HG02938 (cell line): ENCODE results near the gene GPSM1.
"Not testable (repeated sequence)": the region's sequence is repeated elsewhere in the genome, so short reads cannot be mapped to it uniquely, and the experiment has no call there.

ENCODE experiments used
- ATAC-seq: cut with Tn5 transposase; IDR thresholded peaks from one replicate; pipeline ENCODE4 v1.9.1; 2021; ENCODE audit warnings: mild to moderate bottlenecking, moderate library complexity; ENCODE audit not compliant: unreplicated experiment

Gene GPSM1

DNA sequence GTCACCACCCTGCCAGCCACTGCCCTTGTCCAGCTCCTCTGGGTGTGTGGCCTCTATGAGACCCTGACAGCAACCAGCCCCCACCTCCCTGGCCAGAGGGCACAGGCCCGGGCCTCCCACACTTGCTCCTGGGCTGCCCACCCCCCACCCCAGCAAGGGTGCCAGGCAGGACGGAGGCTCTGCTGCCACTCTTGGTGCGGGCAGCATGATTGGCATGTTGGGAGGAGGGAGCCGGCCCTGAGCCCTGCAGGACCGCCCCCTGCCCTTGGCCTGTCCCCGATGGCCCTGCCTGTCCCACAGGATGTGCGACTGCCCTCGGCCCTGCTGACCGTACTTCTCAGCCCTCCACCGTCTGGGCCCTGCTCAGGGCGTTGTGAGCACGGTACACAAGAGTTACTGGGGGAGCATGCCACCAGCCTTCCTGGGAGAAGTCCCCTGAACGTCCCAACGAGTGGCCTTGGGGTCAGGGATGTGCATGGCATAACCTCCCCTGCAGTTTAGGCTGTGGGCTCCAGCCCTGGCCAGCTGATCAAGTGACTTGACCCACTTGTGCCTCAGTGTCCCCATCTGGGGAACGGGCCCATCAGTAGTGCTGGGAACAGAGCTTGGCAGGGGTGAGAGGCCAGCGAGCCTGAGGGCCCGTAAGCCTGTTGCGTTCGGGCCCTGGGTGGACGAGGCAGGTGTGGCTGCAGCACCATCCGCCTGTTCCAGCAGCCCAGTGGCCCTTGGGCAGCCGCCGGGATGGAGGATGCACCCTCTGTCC, 16.0 kb downstream of the GPSM1 start:
- no peak for ATAC-seq

DNA sequence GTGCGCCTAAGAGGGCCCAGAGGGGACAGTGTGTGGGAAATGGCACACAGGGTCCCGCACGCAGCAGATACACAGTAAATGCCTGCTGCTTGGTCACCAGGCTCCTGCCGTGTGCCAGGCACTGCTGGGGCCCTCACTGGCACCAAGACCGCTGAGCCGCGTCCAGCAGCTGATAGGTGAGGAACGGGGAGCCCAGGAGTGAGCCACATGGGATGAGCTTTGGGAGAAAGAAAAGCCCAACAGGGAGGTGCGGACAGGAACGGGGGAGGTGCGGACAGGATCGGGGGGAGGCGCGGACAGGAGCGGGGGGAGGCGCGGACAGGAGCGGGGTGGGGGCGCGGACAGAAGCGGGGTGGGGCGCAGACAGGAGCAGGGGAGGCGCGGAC, 16.5 kb downstream of the GPSM1 start:
- ATAC-seq, result no peak

DNA sequence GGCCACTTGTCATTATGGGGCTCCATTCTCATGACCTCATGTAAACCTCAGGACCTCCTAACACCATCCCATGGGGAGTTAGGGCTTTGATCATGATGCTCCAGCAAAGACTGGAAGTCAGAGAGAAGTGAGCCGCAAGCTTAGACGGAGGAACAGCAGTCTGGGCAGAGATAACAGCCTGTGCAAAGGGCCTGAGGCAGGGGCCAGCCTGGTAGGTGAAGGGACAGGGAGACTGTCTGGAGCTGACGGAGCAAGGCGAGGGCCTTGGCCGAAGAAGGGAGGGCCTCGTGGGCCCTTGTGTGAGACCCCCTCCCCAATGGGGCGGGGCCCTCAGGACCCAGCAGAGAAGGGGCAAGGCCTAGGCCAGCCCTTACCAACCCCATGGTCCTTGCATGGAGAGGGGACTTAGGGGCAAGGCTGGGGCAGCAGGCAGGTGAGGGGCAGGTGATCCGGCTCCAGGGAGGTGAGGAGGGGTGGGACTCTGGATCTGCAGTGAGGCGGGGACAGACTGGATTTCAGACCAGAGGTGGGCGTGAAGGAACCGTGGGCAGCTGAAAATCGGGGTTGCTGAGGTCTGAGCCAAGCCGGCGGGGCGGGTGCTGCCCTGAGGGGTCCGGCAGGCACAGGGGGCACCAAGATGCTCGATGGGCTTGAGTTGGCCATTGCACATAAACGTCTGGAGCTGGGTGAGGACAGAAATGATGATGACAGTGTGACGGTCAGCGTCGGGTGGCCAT, 17.4 kb downstream of the GPSM1 start:
- ATAC-seq, result no peak

DNA sequence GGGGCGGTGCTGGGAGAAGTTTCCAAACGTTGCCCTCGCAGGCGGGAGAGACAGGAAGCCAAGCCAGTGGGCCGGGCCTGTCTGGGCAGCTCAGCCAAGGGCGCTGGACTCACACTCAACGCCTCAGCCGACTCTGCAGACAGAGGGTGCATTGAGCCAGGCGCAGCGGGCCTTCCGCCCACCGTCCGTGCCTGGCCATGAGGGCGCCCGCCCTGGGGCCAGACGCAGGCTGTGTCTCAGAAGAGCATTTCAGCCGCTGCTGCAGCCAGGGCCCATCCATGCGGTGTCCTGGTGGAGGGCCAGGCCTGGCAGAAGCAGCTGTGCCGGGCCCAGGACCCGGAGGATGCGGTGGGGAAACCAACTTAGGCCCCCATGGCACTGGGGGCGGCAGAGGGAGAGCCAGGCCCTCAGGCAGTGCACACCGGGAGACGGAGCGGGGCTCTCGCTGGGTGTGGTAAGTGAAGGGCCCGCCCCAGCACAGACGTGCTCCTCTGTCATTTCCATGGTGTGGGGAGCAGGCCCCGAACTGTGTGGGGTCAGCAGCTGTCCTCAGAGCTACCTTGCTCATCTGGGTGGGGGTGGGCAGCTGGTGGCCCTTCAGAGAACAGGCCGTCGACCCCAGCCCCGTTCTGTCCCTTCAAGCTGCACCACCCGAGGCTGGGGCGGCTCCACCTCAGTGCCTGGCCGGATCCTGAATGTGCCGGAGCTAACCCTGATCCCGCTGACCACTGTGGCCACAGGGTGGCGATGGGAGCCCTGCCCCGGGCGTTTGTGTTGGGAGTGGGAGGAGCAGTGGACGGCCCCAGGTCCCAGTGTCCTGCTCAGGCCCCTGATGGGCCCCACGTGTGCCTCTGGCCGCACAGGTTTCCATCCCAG, 18.2 kb downstream of the GPSM1 start:
- no peak for ATAC-seq

DNA sequence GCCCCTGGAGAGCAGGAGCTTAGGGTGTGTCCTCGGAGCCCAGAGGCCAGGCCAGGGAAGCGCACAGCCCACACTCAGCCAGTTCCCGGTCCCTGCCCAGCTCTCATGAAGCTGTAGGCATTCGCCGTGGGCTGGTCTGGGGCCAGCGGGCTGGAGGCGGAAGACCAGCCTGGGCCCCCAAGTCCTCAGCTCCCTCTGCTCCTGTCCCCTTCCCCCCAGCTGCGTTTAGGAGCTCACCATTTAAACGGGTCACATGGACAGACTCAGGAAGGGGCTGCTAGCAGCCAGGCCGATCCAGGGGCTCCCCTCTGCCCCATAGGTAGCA, 18.8 kb downstream of the GPSM1 start:
- no peak for ATAC-seq

DNA sequence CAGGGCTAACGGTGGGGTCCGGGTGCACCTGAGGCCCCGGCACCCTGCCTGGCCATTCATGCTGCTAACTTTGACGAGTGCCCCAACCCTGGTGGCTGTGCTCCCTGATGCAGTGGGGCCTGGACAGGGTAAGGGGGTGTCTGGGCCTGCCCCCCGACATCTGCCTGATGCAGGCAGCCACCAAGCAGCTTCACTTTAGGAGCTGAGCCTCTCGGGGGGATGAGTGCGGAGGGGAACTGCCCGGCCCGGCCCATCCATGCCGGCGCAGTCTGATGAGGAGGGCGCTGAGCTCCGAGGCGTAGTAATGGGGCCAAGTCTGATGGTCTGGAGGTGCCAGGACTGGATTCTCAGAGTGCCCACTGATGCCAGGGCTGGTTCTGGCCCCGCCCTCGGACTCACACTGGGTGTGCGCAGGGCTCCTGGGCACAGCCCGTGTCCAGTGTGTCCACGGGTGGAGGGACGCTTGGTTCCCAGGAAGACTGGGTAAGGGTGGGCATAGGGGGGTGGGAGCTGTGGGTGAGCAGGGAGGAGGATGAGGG, 19.7 kb downstream of the GPSM1 start:
- no peak for ATAC-seq

DNA sequence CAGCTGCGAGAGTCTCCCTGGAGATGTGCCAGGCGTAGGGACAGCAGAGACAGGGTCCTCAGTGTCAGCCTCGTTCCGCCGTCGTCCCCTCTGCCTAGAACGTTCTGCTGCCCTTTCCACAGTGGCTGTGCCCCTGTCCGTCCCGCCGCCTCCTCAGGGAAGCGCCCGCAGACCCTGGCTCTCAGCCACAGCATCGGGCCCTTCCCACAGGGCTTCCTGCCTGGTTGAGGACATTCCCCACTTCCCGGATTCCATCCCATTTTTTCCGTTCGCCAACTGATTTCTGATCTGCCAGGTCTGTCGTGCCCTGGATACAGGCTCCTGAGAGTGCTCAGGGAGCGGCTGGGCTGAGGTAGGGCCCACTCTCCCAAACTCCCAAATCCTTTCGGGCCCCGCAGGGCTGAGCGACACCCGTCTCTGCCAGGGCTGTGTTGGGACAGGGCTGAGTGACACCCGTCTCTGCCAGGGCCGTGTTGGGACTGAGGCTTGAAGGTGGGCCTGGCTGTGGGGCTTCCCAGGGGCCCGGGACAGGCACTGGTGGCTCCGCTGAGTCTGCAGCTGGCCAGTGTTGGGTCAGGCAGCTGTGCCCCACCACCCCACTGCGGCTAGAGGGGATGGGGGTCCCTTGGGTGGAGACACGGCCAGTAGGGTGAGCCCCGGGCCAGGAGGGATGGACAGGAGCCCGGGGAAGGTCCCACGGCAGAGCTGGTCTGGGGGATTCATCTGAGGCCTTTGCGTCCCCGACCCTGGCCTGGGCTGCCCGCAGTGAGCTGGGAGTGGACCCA, 20.3 kb downstream of the GPSM1 start:
- ATAC-seq, result no peak

DNA sequence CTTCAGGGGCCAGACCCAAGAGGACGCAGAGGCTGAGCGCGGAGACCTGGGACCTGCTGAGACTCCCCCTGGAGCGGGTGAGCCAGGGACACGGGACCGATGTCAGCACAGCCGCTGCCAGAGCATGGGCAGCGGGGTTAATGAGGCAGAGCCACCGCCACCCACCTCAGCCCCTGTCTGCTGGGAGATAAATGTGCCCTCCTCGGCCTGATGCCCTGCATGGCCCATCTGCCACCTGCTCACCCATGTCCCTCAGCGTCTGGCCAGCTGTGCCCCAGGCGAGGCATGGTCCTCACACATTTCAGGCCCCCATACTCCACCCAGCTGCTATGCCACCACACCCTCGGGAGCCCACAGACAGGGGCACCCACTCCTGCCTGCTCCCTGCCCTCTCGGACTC, 21.4 kb downstream of the GPSM1 start:
- ATAC-seq, result no peak

DNA sequence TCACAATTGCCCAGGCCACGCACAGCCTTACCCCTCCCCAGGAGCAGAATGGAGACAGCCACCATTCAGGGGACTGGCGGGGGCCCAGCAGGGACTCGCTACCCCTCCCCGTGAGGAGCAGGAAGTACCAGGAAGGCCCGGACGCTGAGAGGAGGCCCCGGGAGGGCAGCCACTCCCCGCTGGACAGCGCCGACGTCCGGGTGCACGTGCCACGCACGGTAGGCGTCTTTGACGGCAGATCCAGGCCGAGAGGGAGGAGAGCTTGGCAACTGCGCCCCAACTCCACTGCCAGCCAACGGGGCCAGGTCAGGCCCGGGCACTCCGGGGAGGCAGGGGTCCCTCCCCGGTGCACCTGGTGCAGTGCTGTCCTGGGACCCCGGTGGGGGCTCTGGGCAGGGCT, 22.2 kb downstream of the GPSM1 start:
- no peak for ATAC-seq

DNA sequence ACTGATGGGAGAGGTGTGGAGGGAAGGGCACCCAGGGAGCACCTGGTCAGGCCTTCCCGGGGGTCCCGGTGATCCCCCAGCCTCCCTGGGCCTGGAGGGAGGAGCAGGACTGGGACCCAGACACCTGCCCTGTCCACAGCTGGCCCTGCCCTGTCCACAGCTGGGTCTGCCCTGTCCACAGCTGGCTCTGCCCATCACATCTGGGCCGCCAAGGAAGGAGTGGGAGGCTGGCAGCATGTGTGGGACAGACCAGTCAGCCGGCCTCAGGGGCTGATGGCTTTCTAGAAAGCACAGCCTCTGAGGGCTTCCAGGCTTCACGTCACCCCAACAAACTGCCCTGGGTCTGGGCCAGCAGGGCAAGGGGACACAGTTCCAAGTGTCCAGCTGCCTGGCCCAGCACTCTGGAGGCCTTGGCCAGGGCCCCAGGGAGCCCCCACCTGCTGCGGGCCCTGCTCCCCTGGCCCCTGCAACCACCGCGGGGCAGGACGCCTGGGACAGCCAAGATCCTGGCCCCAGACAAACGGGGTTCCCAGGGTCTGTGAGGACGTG, 24.0 kb downstream of the GPSM1 start:
- ATAC-seq, result no peak

DNA sequence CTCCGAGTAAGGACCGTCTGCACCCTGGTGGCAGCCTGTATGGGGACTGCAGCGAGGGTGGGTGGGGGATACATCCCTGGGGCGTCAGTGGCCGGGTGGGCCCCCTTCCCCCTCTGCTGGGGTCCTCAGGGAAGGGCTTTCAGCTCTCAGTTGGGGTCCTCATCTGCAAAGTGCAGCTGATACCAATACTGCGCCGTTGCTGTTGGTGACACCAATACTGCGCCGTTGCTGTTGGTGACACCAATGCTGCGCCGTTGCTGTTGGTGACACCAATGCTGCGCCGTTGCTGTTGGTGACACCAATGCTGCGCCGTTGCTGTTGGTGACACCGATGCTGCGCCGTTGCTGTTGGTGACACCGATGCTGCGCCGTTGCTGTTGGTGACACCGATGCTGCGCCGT, 24.5 kb downstream of the GPSM1 start:
- ATAC-seq, result not testable (repeated sequence)

DNA sequence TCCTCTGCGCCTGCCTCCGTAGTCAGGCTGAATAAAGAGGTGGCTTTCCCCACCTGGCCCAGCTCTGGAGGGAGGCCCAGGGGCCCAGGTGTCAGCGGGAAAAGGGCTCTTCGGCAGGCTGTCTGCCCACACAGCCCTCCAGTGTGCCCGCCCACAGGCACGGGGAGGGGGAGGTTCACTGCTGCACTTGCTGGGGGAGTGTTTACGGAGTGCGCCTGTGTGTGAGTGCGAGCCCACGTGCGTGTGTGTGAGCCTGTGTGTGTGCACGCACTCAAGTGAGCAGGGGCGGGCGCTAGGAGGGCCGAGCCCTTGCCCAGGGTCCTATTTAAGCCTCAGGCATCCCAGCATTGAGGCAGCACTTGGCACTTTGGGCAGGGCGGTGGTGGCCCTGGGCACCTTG, 25.3 kb downstream of the GPSM1 start:
- no peak for ATAC-seq

DNA sequence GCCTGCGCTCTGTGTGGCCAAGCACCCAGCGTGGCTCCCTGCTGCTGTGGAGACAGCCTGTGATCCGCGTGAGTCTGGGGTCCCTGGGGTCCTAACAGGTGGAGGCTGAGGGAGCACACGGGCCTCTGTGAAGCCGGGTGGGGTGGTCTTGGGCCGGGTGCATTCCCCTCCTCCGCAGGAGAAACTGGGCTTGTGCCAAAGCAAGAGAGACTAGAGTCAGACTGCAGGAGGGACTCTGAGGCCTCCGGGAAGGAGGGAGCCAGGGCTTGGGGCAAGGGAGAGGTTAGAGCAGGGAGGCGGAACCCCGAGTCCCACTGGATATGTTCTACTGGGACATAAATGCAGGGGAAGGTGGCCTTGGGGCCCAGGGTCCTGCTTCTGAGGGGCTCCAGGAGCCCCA, 25.7 kb downstream of the GPSM1 start:
- ATAC-seq, result no peak

DNA sequence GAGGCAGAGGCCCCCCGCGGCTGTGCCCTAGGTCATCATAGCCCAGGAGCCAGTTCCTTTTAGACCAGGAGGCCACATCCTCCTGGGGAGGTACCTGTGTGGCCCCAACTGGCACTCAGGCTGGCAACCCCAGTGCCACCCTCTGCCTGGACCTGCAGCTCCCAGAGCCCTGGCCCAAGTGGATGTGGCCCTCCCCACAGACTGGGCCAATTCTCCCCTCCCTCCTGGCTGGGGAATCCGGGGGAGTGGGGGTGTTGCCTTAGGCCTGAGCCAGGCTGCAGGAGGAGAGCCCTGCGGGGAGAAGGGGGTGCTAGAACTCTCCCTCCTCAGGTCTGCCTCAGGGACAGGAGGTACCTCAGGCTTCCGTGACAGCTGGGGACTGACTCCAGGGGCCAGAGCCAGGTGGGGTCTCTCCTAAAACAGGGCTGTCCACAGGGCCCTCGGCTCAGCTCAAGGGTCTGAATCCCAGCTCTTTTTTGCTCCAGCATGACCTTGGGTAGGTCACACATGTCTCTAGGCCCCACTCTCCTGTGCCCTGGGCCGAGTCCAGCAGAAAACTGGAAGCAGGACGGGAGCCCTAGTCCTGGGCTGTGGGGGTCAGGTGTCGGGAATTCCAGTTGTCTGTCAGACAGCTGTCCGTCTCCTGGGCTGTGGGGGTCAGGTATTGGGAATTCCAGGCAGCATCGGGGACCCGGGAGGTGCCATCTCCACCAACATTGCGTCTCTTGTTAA, 26.6 kb downstream of the GPSM1 start:
- ATAC-seq, result no peak

DNA sequence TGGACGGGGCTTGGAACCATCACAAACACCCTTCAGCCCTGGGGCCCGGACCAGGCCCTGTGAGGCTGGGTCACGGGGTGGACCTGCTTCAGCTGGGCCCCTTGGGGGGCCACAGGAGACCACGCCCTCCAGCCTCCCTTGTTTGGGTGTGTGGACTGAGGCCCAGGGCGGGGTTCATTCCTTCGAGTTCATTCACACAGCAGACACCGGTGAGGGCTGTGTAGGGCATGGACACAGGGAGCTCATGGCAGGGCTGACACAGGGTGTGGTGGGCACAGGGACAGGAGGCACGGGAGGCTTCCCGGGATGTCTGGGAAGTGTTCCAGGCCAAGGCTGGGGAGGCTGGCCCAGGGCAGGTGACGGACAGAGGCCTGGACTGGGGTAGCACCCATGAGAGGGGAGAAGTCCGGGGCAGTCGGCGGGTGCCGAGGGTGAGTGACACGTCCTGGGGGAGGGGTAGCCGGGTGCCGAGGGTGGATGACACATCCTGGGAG, 27.3 kb downstream of the GPSM1 start:
- ATAC-seq, result no peak

DNA sequence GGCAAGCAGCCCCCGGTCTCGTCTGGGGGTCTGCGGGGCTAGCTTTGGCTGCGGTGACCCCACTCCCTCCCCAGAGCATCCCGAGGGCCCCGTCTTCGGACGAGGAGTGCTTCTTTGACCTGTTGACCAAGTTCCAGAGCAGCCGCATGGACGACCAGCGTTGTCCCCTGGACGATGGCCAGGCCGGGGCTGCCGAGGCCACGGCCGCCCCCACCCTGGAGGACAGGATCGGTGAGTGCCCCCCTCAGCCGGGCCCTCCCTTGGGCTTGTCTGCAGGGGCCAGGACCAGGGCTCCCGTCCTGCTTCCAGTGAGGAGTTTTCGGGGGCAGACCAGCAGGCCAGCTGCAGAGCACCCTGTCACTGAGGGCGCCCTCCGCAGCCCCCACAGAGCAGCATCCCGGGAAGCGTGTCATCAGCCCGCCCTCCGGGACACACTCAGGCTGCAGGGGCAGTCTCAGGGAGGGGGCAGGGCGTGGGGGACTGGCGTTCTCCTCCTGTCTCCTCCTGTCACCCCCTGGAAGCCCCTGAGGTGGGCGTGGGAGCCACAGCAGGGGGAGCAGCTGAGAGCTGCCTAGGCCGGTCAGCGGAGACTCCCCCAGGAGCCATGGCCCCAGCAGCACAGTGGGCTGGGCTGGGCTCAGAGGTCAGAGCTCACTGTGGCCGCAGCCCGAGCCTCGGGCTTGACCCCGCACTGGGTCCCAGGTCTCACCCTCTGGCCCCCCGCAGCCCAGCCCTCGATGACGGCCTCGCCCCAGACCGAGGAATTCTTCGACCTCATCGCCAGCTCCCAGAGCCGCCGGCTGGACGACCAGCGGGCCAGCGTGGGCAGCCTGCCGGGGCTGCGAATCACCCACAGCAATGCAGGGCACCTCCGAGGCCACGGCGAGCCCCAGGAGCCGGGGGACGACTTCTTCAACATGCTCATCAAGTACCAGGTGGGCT, 28.5 kb downstream of the GPSM1 start:
- ATAC-seq, result no peak

DNA sequence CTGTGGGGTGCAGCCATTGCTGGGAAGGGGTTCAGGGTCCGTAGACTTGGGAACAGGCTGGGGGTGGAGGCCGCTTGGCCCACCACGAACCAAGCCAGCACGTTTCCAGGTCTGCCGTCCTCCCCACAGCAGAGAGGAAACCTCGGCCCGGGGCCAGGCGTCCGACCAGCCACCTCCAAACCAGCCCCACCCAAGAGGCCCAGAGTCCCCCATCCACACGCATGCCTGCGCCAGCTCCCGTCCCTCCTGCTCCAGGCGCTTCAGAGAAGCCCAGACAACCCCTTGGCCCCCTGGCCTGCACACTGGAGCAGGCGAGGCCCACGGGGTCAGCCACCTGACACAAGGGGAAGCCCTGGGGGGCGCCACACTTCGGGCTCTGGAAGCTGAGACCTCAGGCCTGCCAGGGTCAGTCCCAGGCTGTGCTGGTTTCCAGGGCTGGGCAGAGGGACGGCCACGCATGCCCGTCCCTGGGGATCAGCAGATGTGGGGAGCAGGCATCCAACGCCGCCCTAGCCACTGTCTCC, 29.9 kb downstream of the GPSM1 start:
- ATAC-seq, result no peak

DNA sequence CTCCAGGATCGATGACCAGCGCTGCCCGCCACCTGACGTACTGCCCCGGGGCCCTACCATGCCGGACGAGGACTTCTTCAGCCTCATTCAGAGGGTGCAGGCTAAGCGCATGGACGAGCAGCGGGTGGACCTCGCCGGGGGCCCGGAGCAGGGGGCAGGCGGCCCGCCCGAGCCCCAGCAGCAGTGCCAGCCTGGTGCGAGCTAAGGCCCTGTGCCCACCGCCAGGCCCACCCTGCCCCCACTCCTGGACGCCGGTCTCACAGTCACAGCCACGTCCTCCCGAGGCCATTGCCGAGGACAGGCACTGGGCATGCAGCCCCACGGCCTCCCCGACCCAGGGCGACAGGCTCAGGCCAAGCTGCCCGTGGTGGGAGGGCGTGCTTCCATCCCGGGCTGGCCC, 30.7 kb downstream of the GPSM1 start:
- no peak for ATAC-seq
